ENCODE results near the gene RASGEF1C.
A peak's percentile ranks its signal among the peaks of the same experiment; 100 is the strongest.

Gene RASGEF1C

GRCh38 chr5:180209137-180209581, at the start of gene RASGEF1C:
TSS of gene RASGEF1C (minus strand) at chr5:180209211. CDS start at chr5:180138052, 71,159 bp downstream.
- no peak for DNase-seq (ENCODE audit: low spot score)
- H3K27ac ChIP-seq: no peak within 1 kb of the TSS
- peak within 1 kb of the TSS; percentile 72 for H3K4me3 ChIP-seq
- no peak for TF ChIP-seq CTCF (IDR thresholded peaks at IDR 0.05)

GRCh38 chr5:180253036-180253824, 44.2 kb upstream of the RASGEF1C start:
- no peak for TF ChIP-seq CTCF (IDR thresholded peaks at IDR 0.05)
- no peak for DNase-seq (ENCODE audit: low spot score)
- Histone ChIP-seq H3K27ac (no peak overlapping the region), H3K4me3 (no peak overlapping the region)

DNA sequence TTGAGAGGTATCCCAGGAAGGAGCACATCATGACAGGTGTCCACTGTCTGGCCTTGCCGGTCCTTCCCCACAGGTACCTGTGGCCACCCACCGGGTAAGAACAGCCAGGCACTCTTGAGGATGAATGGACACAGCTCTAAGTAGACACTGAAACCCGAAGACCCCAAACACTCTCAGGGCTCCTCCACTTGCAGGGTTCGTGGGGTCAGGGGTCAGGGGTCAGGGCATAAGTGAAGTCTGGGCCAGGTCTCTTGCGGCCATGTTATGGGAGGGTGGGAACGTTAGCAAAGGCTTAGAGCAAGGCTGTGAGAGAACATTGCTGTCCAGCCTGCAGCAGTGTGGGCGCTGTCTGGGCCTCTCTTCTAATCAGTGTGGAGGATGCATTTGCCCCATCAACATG, 42.9 kb upstream of the RASGEF1C start:
- Histone ChIP-seq H3K4me3 (no peak overlapping the region), H3K27ac (no peak overlapping the region)
- no peak for TF ChIP-seq CTCF (IDR thresholded peaks at IDR 0.05)
- no peak for DNase-seq (ENCODE audit: low spot score)

- H3K4me3 ChIP-seq: no peak overlapping the region
- no peak for DNase-seq (ENCODE audit: low spot score)
- no peak for TF ChIP-seq CTCF (IDR thresholded peaks at IDR 0.05)
- no peak overlapping the region for H3K27ac ChIP-seq
These were observed 42.1 kb upstream of the RASGEF1C start for GRCh38 chr5:180251141-180251540.

DNA sequence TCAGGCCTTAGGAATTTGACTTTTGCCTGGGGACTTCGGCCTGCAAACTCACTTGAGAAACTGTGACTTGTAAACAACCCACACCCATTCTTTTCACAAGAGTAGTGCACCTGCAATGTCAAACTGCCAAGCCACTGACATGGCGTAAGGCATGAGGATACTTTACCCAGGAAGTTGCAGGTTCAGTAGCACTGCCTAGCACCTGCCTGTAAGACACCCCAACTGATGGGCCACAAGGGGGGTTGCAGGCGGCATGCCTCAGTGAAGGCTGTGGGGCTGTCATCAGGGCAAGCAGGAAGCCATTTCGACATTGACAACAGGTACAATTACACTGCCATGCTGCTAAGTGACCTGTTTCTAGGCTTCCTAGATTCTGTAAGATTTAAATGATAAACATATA, 41.3 kb upstream of the RASGEF1C start:
- TF ChIP-seq CTCF (IDR thresholded peaks at IDR 0.05): no peak
- no peak overlapping the region for H3K27ac ChIP-seq
- DNase-seq (ENCODE audit: low spot score): no peak
- no peak overlapping the region for H3K4me3 ChIP-seq

DNA sequence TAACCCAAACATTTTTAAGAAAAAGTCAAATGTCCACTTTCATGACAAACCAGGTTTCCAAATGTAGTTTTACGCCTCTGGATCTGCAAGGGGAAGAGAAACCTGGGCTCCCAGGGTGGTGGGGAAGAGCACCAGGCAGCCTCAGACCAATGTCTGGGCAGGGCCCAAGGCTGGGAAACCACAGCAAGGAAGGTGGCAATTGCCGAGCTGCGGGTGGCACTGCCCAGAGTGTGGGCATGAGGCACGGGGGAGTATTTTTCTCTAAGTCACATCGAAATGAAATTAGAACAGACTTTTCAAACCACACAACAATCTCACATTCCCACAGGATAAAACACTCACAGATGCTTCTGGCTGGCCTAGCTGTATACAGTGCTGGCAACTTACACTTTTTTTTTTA, 32.6 kb upstream of the RASGEF1C start:
- no peak for DNase-seq (ENCODE audit: low spot score)
- H3K4me3 ChIP-seq: no peak overlapping the region
- TF ChIP-seq CTCF (IDR thresholded peaks at IDR 0.05): no peak

GRCh38 chr5:180238631-180239030, 29.6 kb upstream of the RASGEF1C start:
- H3K27ac ChIP-seq: no peak overlapping the region
- no peak overlapping the region for H3K4me3 ChIP-seq
- no peak for DNase-seq (ENCODE audit: low spot score)
- TF ChIP-seq CTCF (IDR thresholded peaks at IDR 0.05): no peak

More for the DNA sequence above, 32.6 kb upstream of the RASGEF1C start:
- no peak overlapping the region for H3K27ac ChIP-seq
